Fibroblast of skin of back (primary cell): ENCODE data around the gene MYOZ3.

Experiments
- DNase-seq: peaks from one replicate; pipeline ENCODE4 v3.0.0-alpha.2; 2013

The MYOZ3 gene

GRCh38 chr5:150627731-150628545 is 33.1 kb upstream of the MYOZ3 start:
- peak; percentile 39 for DNase-seq

GRCh38 chr5:150628936-150629485 is 32.0 kb upstream of the MYOZ3 start:
- no peak for DNase-seq

- no peak for DNase-seq
These were observed 31.0 kb upstream of the MYOZ3 start for GRCh38 chr5:150630016-150630415.

- DNase-seq: no peak
These were observed 30.4 kb upstream of the MYOZ3 start for GRCh38 chr5:150630461-150631325.

- no peak for DNase-seq
These were observed 29.7 kb upstream of the MYOZ3 start for GRCh38 chr5:150631326-150631701.

- DNase-seq: peak; percentile 45
These were observed 28.5 kb upstream of the MYOZ3 start for GRCh38 chr5:150632305-150633160.

GRCh38 chr5:150633429-150633828 is 27.6 kb upstream of the MYOZ3 start:
- DNase-seq: no peak

- DNase-seq: peak; percentile 73
These were observed 24.4 kb upstream of the MYOZ3 start for GRCh38 chr5:150636391-150637244.

- peak; percentile 92 for DNase-seq
These were observed 23.6 kb upstream of the MYOZ3 start for GRCh38 chr5:150637245-150638052.

- no peak for DNase-seq
These were observed 23.0 kb upstream of the MYOZ3 start for GRCh38 chr5:150638053-150638444.

- DNase-seq: no peak
These were observed 22.3 kb upstream of the MYOZ3 start for GRCh38 chr5:150638488-150639376.

- no peak for DNase-seq
These were observed 21.7 kb upstream of the MYOZ3 start for GRCh38 chr5:150639377-150639692.

- no peak for DNase-seq
These were observed 21.3 kb upstream of the MYOZ3 start for GRCh38 chr5:150639751-150640150.

GRCh38 chr5:150640311-150641005 is 20.6 kb upstream of the MYOZ3 start, which contains the start of gene SYNPO:
SYNPO (plus strand) TSS chr5:150640660; CDS start chr5:150648276, 7,616 bp downstream.
- peak; percentile 92 for DNase-seq

- DNase-seq: peak; percentile 83
These were observed 20.0 kb upstream of the MYOZ3 start for GRCh38 chr5:150641006-150641570.

GRCh38 chr5:150641824-150642566 is 19.1 kb upstream of the MYOZ3 start:
- no peak for DNase-seq

GRCh38 chr5:150642567-150642927 is 18.5 kb upstream of the MYOZ3 start:
- DNase-seq: peak; percentile 93
